Uterus (tissue), 2 donors: ENCODE results near the gene PCDHGA7.

ENCODE experiments used
- POLR2A ChIP-seq, 2 donors: fragments of 450-650 bp; IDR thresholded peaks; one replicate each; pipeline ENCODE4 v1.6.1; 2016; ENCODE audit warnings: antibody characterized with exemption in 2 of 2, mild to moderate bottlenecking in 1 of 2, moderate library complexity in 1 of 2
- TF ChIP-seq, protein P1 (sequence below), 4 experiments: fragments of 200-600 bp in 2 of 4; fragments of 450-650 bp in 2 of 4; sonication (generic) in 2 of 4; IDR thresholded peaks; one replicate each; pipeline ENCODE4 v1.5.1; 2016 to 2019; ENCODE audit warnings: antibody characterized with exemption in 4 of 4, mild to moderate bottlenecking in 2 of 4, moderate library complexity in 1 of 4

DNA sequence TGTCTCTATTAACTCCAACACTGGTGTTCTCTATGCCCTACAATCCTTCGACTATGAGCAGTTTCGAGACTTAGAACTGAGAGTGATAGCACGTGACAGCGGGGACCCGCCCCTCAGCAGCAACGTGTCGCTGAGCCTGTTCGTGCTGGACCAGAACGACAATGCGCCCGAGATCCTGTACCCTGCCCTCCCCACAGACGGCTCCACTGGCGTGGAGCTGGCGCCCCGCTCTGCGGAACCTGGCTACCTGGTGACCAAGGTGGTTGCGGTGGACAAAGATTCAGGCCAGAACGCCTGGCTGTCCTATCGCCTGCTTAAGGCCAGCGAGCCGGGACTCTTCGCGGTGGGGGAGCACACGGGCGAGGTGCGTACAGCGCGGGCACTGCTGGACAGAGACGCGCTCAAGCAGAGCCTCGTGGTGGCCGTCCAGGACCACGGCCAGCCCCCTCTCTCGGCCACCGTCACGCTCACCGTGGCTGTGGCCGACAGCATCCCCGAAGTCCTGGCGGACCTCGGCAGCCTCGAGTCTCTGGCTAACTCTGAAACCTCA, 40.3 kb downstream of the PCDHGA7 start:
- TF ChIP-seq, protein P1, sequence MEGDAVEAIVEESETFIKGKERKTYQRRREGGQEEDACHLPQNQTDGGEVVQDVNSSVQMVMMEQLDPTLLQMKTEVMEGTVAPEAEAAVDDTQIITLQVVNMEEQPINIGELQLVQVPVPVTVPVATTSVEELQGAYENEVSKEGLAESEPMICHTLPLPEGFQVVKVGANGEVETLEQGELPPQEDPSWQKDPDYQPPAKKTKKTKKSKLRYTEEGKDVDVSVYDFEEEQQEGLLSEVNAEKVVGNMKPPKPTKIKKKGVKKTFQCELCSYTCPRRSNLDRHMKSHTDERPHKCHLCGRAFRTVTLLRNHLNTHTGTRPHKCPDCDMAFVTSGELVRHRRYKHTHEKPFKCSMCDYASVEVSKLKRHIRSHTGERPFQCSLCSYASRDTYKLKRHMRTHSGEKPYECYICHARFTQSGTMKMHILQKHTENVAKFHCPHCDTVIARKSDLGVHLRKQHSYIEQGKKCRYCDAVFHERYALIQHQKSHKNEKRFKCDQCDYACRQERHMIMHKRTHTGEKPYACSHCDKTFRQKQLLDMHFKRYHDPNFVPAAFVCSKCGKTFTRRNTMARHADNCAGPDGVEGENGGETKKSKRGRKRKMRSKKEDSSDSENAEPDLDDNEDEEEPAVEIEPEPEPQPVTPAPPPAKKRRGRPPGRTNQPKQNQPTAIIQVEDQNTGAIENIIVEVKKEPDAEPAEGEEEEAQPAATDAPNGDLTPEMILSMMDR (IDR thresholded peaks at IDR 0.05) = no peak
- no peak for TF ChIP-seq POLR2A (IDR thresholded peaks at IDR 0.05)
